HEK293 (cell line): ENCODE measurements around the gene PKDREJ.

ENCODE experiments used
- CTCF ChIA-PET: fragments of 350-600 bp; formaldehyde crosslinking; extraction: SDS; loops from one replicate; lab custom pipeline; 2021; ENCODE audit warnings: antibody characterized with exemption; lab: Yijun Ruan, JAX
- POLR2A ChIA-PET: fragments of 300-600 bp; formaldehyde crosslinking; extraction: SDS; loops from one replicate; lab custom pipeline; 2020; ENCODE audit warnings: antibody characterized with exemption, inconsistent platforms; lab: Yijun Ruan, JAX
- H3K27ac ChIP-seq: fragments of 200-500 bp; sonication (Bioruptor generic); 2 replicates; pipeline ENCODE4 v1.5.1; 2014; ENCODE audit warnings: low read depth, low read length, control low read depth, inconsistent platforms; ENCODE audit errors: extremely low read depth
- H3K36me3 ChIP-seq, 2 experiments: fragments of 200-500 bp in 1 of 2; sonication (Bioruptor generic) in 1 of 2; 1 replicate in 1 of 2; 2 replicates in 1 of 2; pipeline ENCODE4 v1.5.1; 2014 to 2017; ENCODE audit warnings: inconsistent platforms in 2 of 2, low read length in 2 of 2; ENCODE audit not compliant: control insufficient read depth in 2 of 2, insufficient read depth in 1 of 2
- H3K4me1 ChIP-seq: fragments of 200-500 bp; sonication (Bioruptor generic); 2 replicates; pipeline ENCODE4 v1.5.1; 2014; ENCODE audit warnings: mild to moderate bottlenecking, low read length, inconsistent platforms; ENCODE audit not compliant: control insufficient read depth, insufficient read depth
- H3K4me3 ChIP-seq: 2 replicates; pipeline ENCODE4 v1.5.1; 2011; ENCODE audit warnings: low read depth, mild to moderate bottlenecking, control low read depth, low read length, moderate library complexity
- H3K9me3 ChIP-seq: fragments of 200-500 bp; sonication (Bioruptor generic); 2 replicates; pipeline ENCODE4 v1.5.1; 2014; ENCODE audit warnings: low read depth, low read length, inconsistent platforms; ENCODE audit not compliant: control insufficient read depth, insufficient read depth
- BCL11B ChIP-seq: fragments of 450-650 bp; formaldehyde crosslinking; IDR thresholded peaks from 2 replicates; pipeline ENCODE4 v1.5.1; 2016; ENCODE audit warnings: low read depth, missing biosample characterization, missing genetic modification characterization
- BCL6B ChIP-seq: fragments of 450-650 bp; formaldehyde crosslinking; IDR thresholded peaks from 2 replicates; pipeline ENCODE4 v1.5.1; 2017; ENCODE audit warnings: missing biosample characterization, missing genetic modification characterization
- GLI4 ChIP-seq: fragments of 450-650 bp; formaldehyde crosslinking; IDR thresholded peaks from 2 replicates; pipeline ENCODE4 v1.5.1; 2016; ENCODE audit warnings: missing biosample characterization, missing genetic modification characterization
- GLIS2 ChIP-seq: fragments of 450-650 bp; formaldehyde crosslinking; IDR thresholded peaks from 2 replicates; pipeline ENCODE4 v1.5.1; 2016; ENCODE audit warnings: missing biosample characterization, missing genetic modification characterization
- KLF1 ChIP-seq: fragments of 450-650 bp; formaldehyde crosslinking; IDR thresholded peaks from 2 replicates; pipeline ENCODE4 v1.5.1; 2016; ENCODE audit warnings: missing biosample characterization, missing genetic modification characterization
- KLF16 ChIP-seq: fragments of 450-650 bp; formaldehyde crosslinking; IDR thresholded peaks from 2 replicates; pipeline ENCODE4 v1.5.1; 2017; ENCODE audit warnings: missing biosample characterization, missing genetic modification characterization
- KLF8 ChIP-seq: fragments of 450-650 bp; formaldehyde crosslinking; IDR thresholded peaks from 2 replicates; pipeline ENCODE4 v1.5.1; 2016; ENCODE audit warnings: missing biosample characterization, missing genetic modification characterization
- KLF9 ChIP-seq: fragments of 450-650 bp; formaldehyde crosslinking; IDR thresholded peaks from 2 replicates; pipeline ENCODE4 v1.5.1; 2016; ENCODE audit warnings: missing biosample characterization, missing genetic modification characterization, low read depth
- OSR2 ChIP-seq: fragments of 450-650 bp; formaldehyde crosslinking; IDR thresholded peaks from 2 replicates; pipeline ENCODE4 v1.5.1; 2016; ENCODE audit warnings: missing biosample characterization, missing genetic modification characterization
- ZBTB21 ChIP-seq: fragments of 450-650 bp; formaldehyde crosslinking; IDR thresholded peaks from 2 replicates; pipeline ENCODE4 v1.5.1; 2017; ENCODE audit warnings: missing biosample characterization, missing genetic modification characterization
- ZBTB8A ChIP-seq: fragments of 450-650 bp; formaldehyde crosslinking; IDR thresholded peaks from 2 replicates; pipeline ENCODE4 v1.5.1; 2016; ENCODE audit warnings: missing biosample characterization, missing genetic modification characterization
- ZFP37 ChIP-seq: fragments of 450-650 bp; formaldehyde crosslinking; IDR thresholded peaks from 2 replicates; pipeline ENCODE4 v1.5.1; 2016; ENCODE audit warnings: missing biosample characterization, missing genetic modification characterization
- ZIC2 ChIP-seq: fragments of 450-650 bp; formaldehyde crosslinking; IDR thresholded peaks from 2 replicates; pipeline ENCODE4 v1.5.1; 2016; ENCODE audit warnings: missing biosample characterization, missing genetic modification characterization
- ZNF112 ChIP-seq: fragments of 450-650 bp; formaldehyde crosslinking; IDR thresholded peaks from 2 replicates; pipeline ENCODE4 v1.5.0; 2017; ENCODE audit warnings: missing biosample characterization, missing genetic modification characterization
- ZNF16 ChIP-seq: fragments of 450-650 bp; formaldehyde crosslinking; IDR thresholded peaks from 2 replicates; pipeline ENCODE4 v1.5.1; 2016; ENCODE audit warnings: low read depth, missing biosample characterization, missing genetic modification characterization
- ZNF266 ChIP-seq: fragments of 450-650 bp; formaldehyde crosslinking; IDR thresholded peaks from 2 replicates; pipeline ENCODE4 v1.5.1; 2016; ENCODE audit warnings: missing biosample characterization, missing genetic modification characterization, low read depth
- ZNF274 ChIP-seq, 2 experiments: fragments of 200-500 bp in 1 of 2; fragments of 450-650 bp in 1 of 2; sonication (Bioruptor generic) in 1 of 2; formaldehyde crosslinking in 1 of 2; IDR thresholded peaks; 2 replicates each; pipeline versions ENCODE4 v1.5.1 to v1.6.1; 2014 to 2016; ENCODE audit warnings: borderline replicate concordance in 1 of 2, inconsistent platforms in 1 of 2, low read length in 1 of 2, missing biosample characterization in 1 of 2, missing genetic modification characterization in 1 of 2
- ZNF335 ChIP-seq: fragments of 450-650 bp; formaldehyde crosslinking; conservative IDR thresholded peaks from 2 replicates; pipeline ENCODE4 v1.5.1; 2016; ENCODE audit warnings: missing biosample characterization, missing genetic modification characterization
- ZNF391 ChIP-seq: fragments of 450-650 bp; formaldehyde crosslinking; IDR thresholded peaks from 2 replicates; pipeline ENCODE4 v1.5.1; 2016; ENCODE audit warnings: low read depth, missing biosample characterization, missing genetic modification characterization, borderline replicate concordance
- ZNF48 ChIP-seq: fragments of 450-650 bp; formaldehyde crosslinking; IDR thresholded peaks from 2 replicates; pipeline ENCODE4 v1.5.1; 2016; ENCODE audit warnings: missing biosample characterization, missing genetic modification characterization
- ZNF501 ChIP-seq: fragments of 450-650 bp; formaldehyde crosslinking; IDR thresholded peaks from 2 replicates; pipeline ENCODE4 v1.5.1; 2016; ENCODE audit warnings: missing biosample characterization, missing genetic modification characterization
- ZNF560 ChIP-seq: fragments of 450-650 bp; formaldehyde crosslinking; IDR thresholded peaks from 2 replicates; pipeline ENCODE4 v1.5.1; 2017; ENCODE audit warnings: missing biosample characterization, missing genetic modification characterization, borderline replicate concordance
- ZNF624 ChIP-seq: fragments of 450-650 bp; formaldehyde crosslinking; IDR thresholded peaks from 2 replicates; pipeline ENCODE4 v1.5.1; 2017; ENCODE audit warnings: missing biosample characterization, missing genetic modification characterization
- ZNF654 ChIP-seq: fragments of 450-650 bp; formaldehyde crosslinking; IDR thresholded peaks from 2 replicates; pipeline ENCODE4 v1.5.1; 2016; ENCODE audit warnings: low read depth, missing biosample characterization, missing genetic modification characterization
- ZNF660 ChIP-seq: fragments of 450-650 bp; IDR thresholded peaks from 2 replicates; pipeline ENCODE4 v1.5.1; 2018; ENCODE audit warnings: missing biosample characterization, mild to moderate bottlenecking, missing genetic modification characterization
- ZNF777 ChIP-seq: fragments of 450-650 bp; formaldehyde crosslinking; IDR thresholded peaks from 2 replicates; pipeline ENCODE4 v1.5.1; 2017; ENCODE audit warnings: missing biosample characterization, missing genetic modification characterization, borderline replicate concordance
- ZNF785 ChIP-seq: fragments of 450-650 bp; formaldehyde crosslinking; IDR thresholded peaks from 2 replicates; pipeline ENCODE4 v1.5.1; 2016; ENCODE audit warnings: missing biosample characterization, missing genetic modification characterization
- ZSCAN18 ChIP-seq: fragments of 450-650 bp; formaldehyde crosslinking; IDR thresholded peaks from 2 replicates; pipeline ENCODE4 v1.5.1; 2016; ENCODE audit warnings: missing biosample characterization, missing genetic modification characterization

The PKDREJ gene

GRCh38 chr22:46273432-46274148 lies 10.4 kb upstream of the PKDREJ start (continued):
- no peak for TF ChIP-seq BCL6B (tag by site-specific recombination)
- no peak for TF ChIP-seq ZIC2
- no peak for TF ChIP-seq ZNF274 (IDR thresholded peaks at IDR 0.05; ENCODE audit: low read length)
- TF ChIP-seq ZNF274 (tag by site-specific recombination; IDR thresholded peaks at IDR 0.05; ENCODE audit: borderline replicate concordance) = no peak
- no peak for TF ChIP-seq ZBTB21 (tag by site-specific recombination)
- no peak for TF ChIP-seq ZNF660
- TF ChIP-seq ZNF560 (tag by site-specific recombination) = no peak
- no peak for TF ChIP-seq KLF1
- TF ChIP-seq KLF8 (tag by site-specific recombination) = no peak
- no peak for TF ChIP-seq ZNF777
- no peak for TF ChIP-seq KLF9
- TF ChIP-seq ZSCAN18 (tag by site-specific recombination) = no peak
- TF ChIP-seq GLIS2 (tag by site-specific recombination) = no peak
- no peak for TF ChIP-seq ZNF624 (tag by site-specific recombination)

- TF ChIP-seq ZNF16 (no peak), OSR2 (tag by site-specific recombination) (no peak), ZNF335 (tag by site-specific recombination) (no peak), ZNF785 (tag by site-specific recombination) (no peak), ZBTB8A (tag by site-specific recombination) (no peak), ZNF48 (tag by site-specific recombination) (no peak), KLF8 (tag by site-specific recombination) (no peak), KLF16 (tag by site-specific recombination) (no peak), GLI4 (tag by site-specific recombination) (no peak), ZNF112 (tag by site-specific recombination) (no peak), ZNF391 (tag by site-specific recombination) (no peak), ZNF654 (tag by site-specific recombination) (no peak), ZNF266 (tag by site-specific recombination) (no peak), ZIC2 (no peak), ZNF501 (no peak), BCL11B (tag by site-specific recombination) (no peak), ZFP37 (tag by site-specific recombination) (no peak)
- POLR2A ChIA-PET = no interaction called here
These were observed 9.8 kb upstream of the PKDREJ start for GRCh38 chr22:46272762-46273431.

More at GRCh38 chr22:46272762-46273431, 9.8 kb upstream of the PKDREJ start:
- Histone ChIP-seq H3K36me3 (peaks cover 20 to 76% of the 10 kb centered on the region in 2 experiments), H3K27ac (no peak overlapping the region), H3K4me1 (no peaks in the 10 kb centered on the region), H3K4me3 (no peak overlapping the region), H3K9me3 (no peaks in the 10 kb centered on the region)
- CTCF ChIA-PET = interaction anchor here (0.6 kb wide), 1 partner anchor 833 kb away, joined by 3 read pairs; no protein-coding TSS in a partner anchor
